Measurements from ENCODE around the gene SPHK1. TPM values are rescaled to one million over a fixed set of nuclear protein-coding genes. Genes with fewer than 3 reads are reported as not detected.
A peak's percentile ranks its signal among the peaks of the same experiment; 100 is the strongest.

SPHK1 gene
- total RNA-seq, 2 donors from 2014 or later, result 6.6 to 34.1 TPM

GRCh38 chr17:76381633-76382350 is 2.6 kb upstream of the SPHK1 start:
- Histone ChIP-seq H3K36me3 (no peaks in the 10 kb centered on the region), H3K4me1 (replicated peaks) (no peaks in the 10 kb centered on the region), H3K27me3 (replicated peaks; ENCODE audit: insufficient read depth) (no peaks in the 10 kb centered on the region), H3K9me3 (no peaks in the 10 kb centered on the region), H3K27ac (peak overlapping the region in 1 of 2 donors; percentile 76), H3K4me3 (peak overlapping the region in 1 of 2 donors; percentile 45)
- 46% methylated on average over 19 of the region's 19 CpGs for WGBS
- no peak for TF ChIP-seq POLR2AphosphoS5 (IDR thresholded peaks at IDR 0.05)
- no peak for TF ChIP-seq CTCF (IDR thresholded peaks at IDR 0.05)
- TF ChIP-seq POLR2A (IDR thresholded peaks at IDR 0.05), result no peak
- DNase-seq (ENCODE audit: low spot score), result no peak
- intact Hi-C loops (cut with DNase I), result no loop called here

GRCh38 chr17:76382351-76382802 is 2.0 kb upstream of the SPHK1 start:
- intact Hi-C loops (cut with DNase I), result no loop called here
- TF ChIP-seq CTCF (IDR thresholded peaks at IDR 0.05) (no peak), POLR2A (IDR thresholded peaks at IDR 0.05) (no peak)
- no peaks in the 10 kb centered on the region for H3K4me1 ChIP-seq (replicated peaks)
- 25% methylated on average over 19 of the region's 21 CpGs for WGBS
- DNase-seq (ENCODE audit: low spot score), result peak; percentile 36
- peak overlapping the region; percentile 69 to 76 for H3K27ac ChIP-seq
- no peaks in the 10 kb centered on the region for H3K36me3 ChIP-seq
- H3K27me3 ChIP-seq (replicated peaks; ENCODE audit: insufficient read depth), result no peaks in the 10 kb centered on the region
- H3K9me3 ChIP-seq, result no peaks in the 10 kb centered on the region
- peak overlapping the region; percentile 45 to 50 for H3K4me3 ChIP-seq

GRCh38 chr17:76382803-76383545 is 1.4 kb upstream of the SPHK1 start:
- WGBS, result 2% methylated on average over 22 of the region's 80 CpGs
- Histone ChIP-seq H3K9me3 (no peaks in the 10 kb centered on the region), H3K27ac (peak overlapping the region; percentile 69 to 76), H3K4me3 (peak overlapping the region; percentile 45 to 50), H3K4me1 (replicated peaks) (no peaks in the 10 kb centered on the region), H3K27me3 (replicated peaks; ENCODE audit: insufficient read depth) (no peaks in the 10 kb centered on the region), H3K36me3 (no peaks in the 10 kb centered on the region)
- intact Hi-C loops (cut with DNase I), result no loop called here
- no peak for TF ChIP-seq POLR2AphosphoS5 (IDR thresholded peaks at IDR 0.05)
- TF ChIP-seq POLR2A (IDR thresholded peaks at IDR 0.05), result peak; percentile 31
- TF ChIP-seq CTCF (IDR thresholded peaks at IDR 0.05), result no peak
- DNase-seq (ENCODE audit: low spot score), result peak; percentile 69

GRCh38 chr17:76383546-76384221 is 725 bp upstream of the SPHK1 start:
- WGBS, result under 1% methylated on average over 58 of the region's 65 CpGs
- DNase-seq (ENCODE audit: low spot score), result peak; percentile 27
- Histone ChIP-seq H3K9me3 (no peaks in the 10 kb centered on the region), H3K27me3 (replicated peaks; ENCODE audit: insufficient read depth) (no peaks in the 10 kb centered on the region), H3K27ac (peak overlapping the region; percentile 69 to 76), H3K36me3 (no peaks in the 10 kb centered on the region), H3K4me1 (replicated peaks) (no peaks in the 10 kb centered on the region), H3K4me3 (peak overlapping the region; percentile 45 to 50)
- TF ChIP-seq POLR2AphosphoS5 (IDR thresholded peaks at IDR 0.05) (no peak), CTCF (IDR thresholded peaks at IDR 0.05) (peak in 2 of 4 experiments; percentile 27)
- intact Hi-C loops (cut with DNase I), result no loop called here
